Gastrocnemius medialis (tissue), 4 donors: ENCODE results near the gene RAD51B. TPM values are rescaled to one million over a fixed set of nuclear protein-coding genes. Genes with fewer than 3 reads are reported as not detected.
A peak's percentile ranks its signal among the peaks of the same experiment; 100 is the strongest.

Source experiments
- ATAC-seq, 2 donors: fragments of 150-250 bp; one replicate each; pipeline ENCODE4 v1.9.1; 2016
- DNase-seq, 2 donors: peaks; one replicate each; pipeline ENCODE4 v3.0.0-alpha.2; 2019
- H3K27ac ChIP-seq, 4 donors: fragments of 200-600 bp; sonication (generic); 1 replicate in 1 of 4; 2 replicates in 3 of 4; pipeline ENCODE4 v1.5.1; 2016 to 2018; ENCODE audit warnings: mild to moderate bottlenecking in 2 of 4, moderate library complexity in 1 of 4
- H3K27me3 ChIP-seq, 3 donors: fragments of 200-600 bp; sonication (generic) in 2 of 3; 1 replicate in 1 of 3; 2 replicates in 2 of 3; pipeline versions ENCODE4 v1.5.1 to v1.6.0; 2016 to 2019; ENCODE audit warnings: mild to moderate bottlenecking in 1 of 3, moderate library complexity in 1 of 3
- H3K36me3 ChIP-seq, 2 donors: fragments of 200-600 bp; sonication (generic) in 1 of 2; one replicate each; pipeline ENCODE4 v1.5.1; 2017 to 2018
- H3K4me1 ChIP-seq, 2 donors: fragments of 200-600 bp; sonication (generic) in 1 of 2; one replicate each; pipeline ENCODE4 v1.5.1; 2016 to 2017; ENCODE audit warnings: mild to moderate bottlenecking in 2 of 2
- H3K4me3 ChIP-seq, 4 donors: fragments of 200-600 bp; sonication (generic) in 3 of 4; 1 replicate in 1 of 4; 2 replicates in 3 of 4; pipeline ENCODE4 v1.5.1; 2016 to 2019; ENCODE audit warnings: mild to moderate bottlenecking in 2 of 4
- H3K9me3 ChIP-seq, 3 donors: fragments of 200-600 bp; sonication (generic) in 2 of 3; 1 replicate in 1 of 3; 2 replicates in 2 of 3; pipeline ENCODE4 v1.5.1; 2016 to 2019
- CTCF ChIP-seq, 5 experiments: fragments of 450-650 bp in 3 of 5; fragments of 200-600 bp in 2 of 5; sonication (generic) in 2 of 5; IDR thresholded peaks in 4 of 5; conservative IDR thresholded peaks in 1 of 5; 1 replicate in 4 of 5; 2 replicates in 1 of 5; pipeline ENCODE4 v1.5.1; 2016 to 2019; ENCODE audit warnings: antibody characterized with exemption in 5 of 5, mild to moderate bottlenecking in 3 of 5, moderate library complexity in 3 of 5
- POLR2A ChIP-seq, 2 donors: fragments of 450-650 bp; IDR thresholded peaks; one replicate each; pipeline ENCODE4 v1.6.1; 2017; ENCODE audit warnings: antibody characterized with exemption in 2 of 2, mild to moderate bottlenecking in 2 of 2, moderate library complexity in 2 of 2
- in situ Hi-C, 4 donors: fragments of 200-750 bp; cut with MboI; loops; one replicate each; pipeline versions ENCODE4 v1.15.0 to v1.8.0; 2017; ENCODE audit warnings: low sequenced_read_pairs in 4 of 4
- intact Hi-C: fragments of 100-400 bp; cut with DNase I; formaldehyde crosslinking; loops from one replicate; pipeline ENCODE4 v1.15.1; 2023; ENCODE audit warnings: low total_unique reads
- total RNA-seq, 4 donors: library from RNA; depleted of rRNA; stranded (reverse); fragments of >200 nt; gene quantifications; one replicate each; pipeline versions ENCODE4 v1.1.0 to v1.2.3, GENCODE V29; 2016

RAD51B gene
- total RNA-seq, 4 donors from 2014 or later, result 1.6 to 3.3 (median 2.4) TPM

GRCh38 chr14:67934862-67935261 lies 115.3 kb downstream of the RAD51B start:
- DNase-seq (no peak), ATAC-seq (no peak)
- Histone ChIP-seq H3K27me3 (no peaks in the 10 kb centered on the region), H3K4me3 (no peak overlapping the region), H3K36me3 (no peaks in the 10 kb centered on the region), H3K9me3 (peaks cover 0 to 7% (median 0%) of the 10 kb centered on the region in 3 donors), H3K4me1 (no peaks in the 10 kb centered on the region), H3K27ac (peak overlapping the region in 2 of 4 donors; percentile 42 to 48)
- TF ChIP-seq CTCF (IDR thresholded peaks at IDR 0.05 in 4 of 5, conservative IDR thresholded peaks at IDR 0.05 in 1 of 5), result no peak
- TF ChIP-seq POLR2A (IDR thresholded peaks at IDR 0.05), result no peak
- in situ Hi-C loops, result loop anchor here (5.0 to 25.0 kb wide), 4 partner anchors 302 to 892 kb away; no protein-coding TSS in a partner anchor
- intact Hi-C loops, result loop anchor here (2.0 to 10.0 kb wide), 3 partner anchors 100 to 907 kb away; no protein-coding TSS in a partner anchor

- no peak for DNase-seq
- in situ Hi-C loops (loop anchor here in 2 of 4 donors (10.0 to 25.0 kb wide), 3 partner anchors 302 to 889 kb away; no protein-coding TSS in a partner anchor), intact Hi-C loops (loop anchor here (2.0 to 10.0 kb wide), 2 partner anchors 101 to 881 kb away; no protein-coding TSS in a partner anchor)
- no peak overlapping the region for H3K27ac ChIP-seq
- no peak overlapping the region for H3K4me3 ChIP-seq
- H3K9me3 ChIP-seq, result peaks cover 0 to 2% (median 0%) of the 10 kb centered on the region in 3 donors
- no peak for TF ChIP-seq POLR2A (IDR thresholded peaks at IDR 0.05)
- no peak for TF ChIP-seq CTCF (IDR thresholded peaks at IDR 0.05 in 4 of 5, conservative IDR thresholded peaks at IDR 0.05 in 1 of 5)
- peaks cover 3 to 4% of the 10 kb centered on the region in 2 donors for H3K4me1 ChIP-seq
- no peak for ATAC-seq
- H3K27me3 ChIP-seq, result no peaks in the 10 kb centered on the region
- H3K36me3 ChIP-seq, result no peaks in the 10 kb centered on the region
Measured at GRCh38 chr14:67935371-67935770, 115.8 kb downstream of the RAD51B start.

GRCh38 chr14:67938071-67938470 lies 118.5 kb downstream of the RAD51B start:
- Histone ChIP-seq H3K27me3 (no peaks in the 10 kb centered on the region), H3K4me1 (peaks cover 19 to 20% of the 10 kb centered on the region in 2 donors), H3K9me3 (no peaks in the 10 kb centered on the region), H3K36me3 (no peaks in the 10 kb centered on the region), H3K27ac (no peak overlapping the region), H3K4me3 (no peak overlapping the region)
- no peak for DNase-seq
- ATAC-seq, result no peak
- no peak for TF ChIP-seq CTCF (IDR thresholded peaks at IDR 0.05 in 4 of 5, conservative IDR thresholded peaks at IDR 0.05 in 1 of 5)
- TF ChIP-seq POLR2A (IDR thresholded peaks at IDR 0.05), result no peak
- intact Hi-C loops (loop anchor here (10.0 kb wide), 1 partner anchor 103 kb away; no protein-coding TSS in a partner anchor), in situ Hi-C loops (loop anchor here in 2 of 4 donors (10.0 to 25.0 kb wide), 3 partner anchors 299 to 887 kb away; no protein-coding TSS in a partner anchor)

GRCh38 chr14:67940486-67941455 lies 121.2 kb downstream of the RAD51B start:
- Histone ChIP-seq H3K27me3 (no peaks in the 10 kb centered on the region), H3K27ac (peak overlapping the region; percentile 61 to 67 (median 64)), H3K4me3 (no peak overlapping the region), H3K36me3 (no peaks in the 10 kb centered on the region), H3K9me3 (no peaks in the 10 kb centered on the region), H3K4me1 (peaks cover 20 to 29% of the 10 kb centered on the region in 2 donors)
- TF ChIP-seq POLR2A (IDR thresholded peaks at IDR 0.05), result no peak
- no peak for TF ChIP-seq CTCF (IDR thresholded peaks at IDR 0.05 in 4 of 5, conservative IDR thresholded peaks at IDR 0.05 in 1 of 5)
- ATAC-seq, result peak; percentile 32 to 40
- intact Hi-C loops (loop anchor here (5.0 to 10.0 kb wide), 3 partner anchors 202 to 734 kb away; no protein-coding TSS in a partner anchor), in situ Hi-C loops (loop anchor here in 3 of 4 donors (10.0 to 25.0 kb wide), 3 partner anchors 297 to 572 kb away; no protein-coding TSS in a partner anchor)
- DNase-seq, result no peak
